Esophagus (tissue), 2 donors: ENCODE measurements around the gene CDYL. TPM values are rescaled to one million over a fixed set of nuclear protein-coding genes. Genes with fewer than 3 reads are reported as not detected.
"Not testable (repeated sequence)": the region's sequence is repeated elsewhere in the genome, so short reads cannot be mapped to it uniquely, and the experiment has no call there.

Source experiments
- H3K27ac ChIP-seq, 2 donors: one replicate each; pipeline ENCODE4 v1.5.1; 2013; ENCODE audit warnings: low read depth in 2 of 2, mild to moderate bottlenecking in 2 of 2, inconsistent platforms in 1 of 2, low read length in 1 of 2, moderate library complexity in 1 of 2
- H3K27me3 ChIP-seq, 2 donors: one replicate each; pipeline ENCODE4 v1.6.1; 2013; ENCODE audit warnings: low read length in 2 of 2, control low read depth in 1 of 2, mild to moderate bottlenecking in 1 of 2; ENCODE audit not compliant: insufficient read depth in 2 of 2, control insufficient read depth in 1 of 2
- H3K36me3 ChIP-seq, 2 donors: one replicate each; pipeline ENCODE4 v1.6.1; 2013; ENCODE audit warnings: low read length in 1 of 2; ENCODE audit not compliant: control insufficient read depth in 2 of 2, insufficient read depth in 2 of 2
- H3K4me1 ChIP-seq, 2 donors: one replicate each; pipeline ENCODE4 v1.6.1; 2013; ENCODE audit warnings: low read length in 1 of 2; ENCODE audit not compliant: control insufficient read depth in 2 of 2, insufficient read depth in 2 of 2
- H3K4me3 ChIP-seq, 2 donors: one replicate each; pipeline ENCODE4 v1.5.1; 2013; ENCODE audit warnings: low read length in 2 of 2, mild to moderate bottlenecking in 2 of 2, low read depth in 1 of 2, moderate library complexity in 1 of 2
- H3K9me3 ChIP-seq, 2 donors: one replicate each; pipeline ENCODE4 v1.6.1; 2013; ENCODE audit warnings: mild to moderate bottlenecking in 2 of 2, low read depth in 1 of 2, low read length in 1 of 2, moderate library complexity in 1 of 2; ENCODE audit not compliant: control insufficient read depth in 2 of 2, insufficient read depth in 1 of 2
- WGBS, 2 donors: extraction: QIAGEN DNeasy Blood & Tissue Kit; methylation state at CpG; one replicate each; pipeline ENCODE4 v1.1.7; 2013; 5-methylcytosine and 5-hydroxymethylcytosine counted together
- polyA plus RNA-seq, 2 donors: library from polyadenylated mRNA; stranded (reverse); fragments of 200-250 nt; gene quantifications; one replicate each; pipeline ENCODE4 v1.2.3, GENCODE V29; 2013
- donor health status: healthy with polysubstance abuse.
- donor health status: Bipolar disorder and iron deficiency.

The CDYL gene
- polyA plus RNA-seq, 2 donors = 9.0 to 10.5 TPM

GRCh38 chr6:4848382-4849068 lies 72.3 kb downstream of the CDYL start:
- H3K36me3 ChIP-seq = no peaks in the 10 kb centered on the region
- H3K27ac ChIP-seq = no peak overlapping the region
- H3K4me1 ChIP-seq = peaks cover 2 to 3% of the 10 kb centered on the region in 2 donors
- H3K9me3 ChIP-seq = no peaks in the 10 kb centered on the region
- WGBS, 2 donors = 66 to 70% methylated on average over 7 of the region's 7 CpGs
- no peaks in the 10 kb centered on the region for H3K27me3 ChIP-seq
- H3K4me3 ChIP-seq = no peak overlapping the region

- Histone ChIP-seq H3K9me3 (no peaks in the 10 kb centered on the region), H3K4me1 (peaks cover 3 to 8% of the 10 kb centered on the region in 2 donors), H3K36me3 (no peaks in the 10 kb centered on the region), H3K27me3 (no peaks in the 10 kb centered on the region), H3K27ac (no peak overlapping the region), H3K4me3 (no peak overlapping the region)
- 61 to 71% methylated on average over 4 of the region's 4 CpGs for WGBS, 2 donors
Observed at GRCh38 chr6:4849226-4850022, 73.2 kb downstream of the CDYL start.

GRCh38 chr6:4851035-4851434 lies 74.8 kb downstream of the CDYL start:
- WGBS, 2 donors = 93 to 96% methylated on average over 4 of the region's 4 CpGs
- Histone ChIP-seq H3K4me1 (peaks cover 3 to 8% of the 10 kb centered on the region in 2 donors), H3K27me3 (no peaks in the 10 kb centered on the region), H3K9me3 (no peaks in the 10 kb centered on the region), H3K36me3 (no peaks in the 10 kb centered on the region), H3K4me3 (no peak overlapping the region), H3K27ac (no peak overlapping the region)

GRCh38 chr6:4852186-4852585 lies 76.0 kb downstream of the CDYL start:
- H3K27ac ChIP-seq, H3K9me3 ChIP-seq, H3K36me3 ChIP-seq, H3K4me1 ChIP-seq, H3K4me3 ChIP-seq, H3K27me3 ChIP-seq: not testable (repeated sequence)
- 83 to 89% methylated on average over 1 of the region's 1 CpG for WGBS, 2 donors

DNA sequence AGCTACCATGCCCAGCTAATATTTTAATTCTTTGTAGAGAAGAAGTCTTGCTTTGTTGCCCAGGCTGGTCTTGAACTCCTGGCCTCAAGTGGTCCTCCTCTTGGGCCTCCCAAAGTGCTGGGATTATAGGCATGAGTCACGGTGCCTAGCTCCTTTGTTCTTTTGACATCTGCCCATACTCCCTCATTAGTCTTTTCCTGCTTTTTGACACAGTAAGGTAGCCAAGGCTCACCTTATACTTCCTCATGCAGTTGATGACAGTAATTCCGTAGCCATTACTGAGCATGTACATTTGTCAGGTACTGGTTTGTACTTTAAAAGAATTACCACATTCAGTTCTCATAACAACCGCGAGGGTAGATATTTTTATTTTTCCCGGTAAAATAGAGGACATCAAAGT lies 76.7 kb downstream of the CDYL start:
- WGBS, 2 donors = 89 to 93% methylated on average over 5 of the region's 5 CpGs
- peaks cover 3 to 6% of the 10 kb centered on the region in 2 donors for H3K4me1 ChIP-seq
- no peak overlapping the region for H3K4me3 ChIP-seq
- H3K27ac ChIP-seq = no peak overlapping the region
- H3K36me3 ChIP-seq = no peaks in the 10 kb centered on the region
- no peaks in the 10 kb centered on the region for H3K27me3 ChIP-seq
- H3K9me3 ChIP-seq = no peaks in the 10 kb centered on the region

- H3K4me3 ChIP-seq = no peak overlapping the region
- 82 to 83% methylated on average over 4 of the region's 4 CpGs for WGBS, 2 donors
- H3K4me1 ChIP-seq = peaks cover 3 to 7% of the 10 kb centered on the region in 2 donors
- H3K9me3 ChIP-seq = no peaks in the 10 kb centered on the region
- no peaks in the 10 kb centered on the region for H3K36me3 ChIP-seq
- H3K27ac ChIP-seq = no peak overlapping the region
- no peaks in the 10 kb centered on the region for H3K27me3 ChIP-seq
Observed at GRCh38 chr6:4853349-4853748, 77.1 kb downstream of the CDYL start.

DNA sequence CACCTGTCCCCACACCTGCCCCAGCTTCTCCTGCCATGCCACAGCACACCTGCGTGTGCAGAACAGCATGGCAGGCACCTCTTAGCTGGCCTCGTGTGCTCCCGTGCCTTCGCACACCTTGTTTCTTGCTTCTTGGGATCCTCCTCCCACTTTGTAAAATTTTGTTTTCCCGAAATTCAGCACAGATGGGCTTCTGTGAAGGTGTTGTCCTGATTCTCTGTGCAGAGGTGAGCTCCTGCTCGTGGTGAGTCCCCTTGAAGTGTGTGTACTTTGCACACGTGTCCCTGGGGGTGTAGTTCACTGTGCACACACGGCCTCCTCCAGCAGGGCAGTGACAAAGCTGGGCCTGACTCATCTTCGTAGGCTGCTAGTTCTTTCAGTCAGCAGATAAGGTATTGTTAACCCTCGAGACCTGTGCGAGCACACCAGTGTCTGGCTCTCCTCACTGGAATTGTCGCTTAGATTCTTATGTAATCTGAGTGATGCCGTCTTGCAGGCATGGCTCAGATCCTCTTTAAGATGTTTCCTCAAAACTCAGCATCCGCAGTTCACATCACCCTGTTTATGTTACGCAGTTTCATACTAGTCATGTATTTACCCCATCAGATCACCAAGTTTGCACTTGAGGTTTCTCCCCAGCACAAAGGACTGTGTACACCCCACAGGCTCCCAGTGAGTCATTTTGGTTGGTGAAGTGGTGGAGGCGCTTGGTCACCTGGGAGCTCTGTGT lies 77.7 kb downstream of the CDYL start:
- H3K9me3 ChIP-seq = no peaks in the 10 kb centered on the region
- H3K4me1 ChIP-seq = peaks cover 3 to 8% of the 10 kb centered on the region in 2 donors
- no peaks in the 10 kb centered on the region for H3K27me3 ChIP-seq
- H3K4me3 ChIP-seq = no peak overlapping the region
- H3K36me3 ChIP-seq = no peaks in the 10 kb centered on the region
- no peak overlapping the region for H3K27ac ChIP-seq
- 79 to 81% methylated on average over 16 of the region's 16 CpGs for WGBS, 2 donors

DNA sequence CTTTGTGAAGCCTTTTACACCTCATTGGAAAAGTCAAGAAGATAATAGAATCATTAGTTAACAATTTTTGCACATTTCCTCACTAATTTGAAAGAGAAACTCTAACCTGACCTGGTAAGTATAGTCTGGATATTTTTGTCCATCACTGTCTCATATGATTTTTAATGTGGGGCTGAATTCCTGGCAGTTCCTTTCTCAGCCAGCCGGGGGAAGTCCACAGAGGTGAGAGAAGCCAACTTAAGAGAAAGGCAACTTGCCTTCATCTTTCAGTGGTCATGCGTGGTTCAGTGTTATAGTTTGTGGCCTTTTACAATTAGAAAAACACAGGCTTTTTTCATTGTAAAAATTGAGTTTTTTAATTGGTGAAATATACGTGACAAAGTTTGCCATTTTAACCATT lies 80.6 kb downstream of the CDYL start:
- Histone ChIP-seq H3K9me3 (no peaks in the 10 kb centered on the region), H3K4me1 (peaks cover 3 to 13% of the 10 kb centered on the region in 2 donors)
- 95% methylated on average over 3 of the region's 3 CpGs for WGBS, 2 donors

GRCh38 chr6:4858194-4859015 lies 82.2 kb downstream of the CDYL start:
- Histone ChIP-seq H3K4me3 (no peak overlapping the region), H3K9me3 (no peaks in the 10 kb centered on the region), H3K27me3 (no peaks in the 10 kb centered on the region), H3K4me1 (peaks cover 0 to 13% of the 10 kb centered on the region in 2 donors), H3K27ac (peak overlapping the region; percentile 25 to 66), H3K36me3 (no peaks in the 10 kb centered on the region)
- 54% methylated on average over 8 of the region's 8 CpGs for WGBS, 2 donors

More for the DNA sequence above, 80.6 kb downstream of the CDYL start:
- no peaks in the 10 kb centered on the region for H3K36me3 ChIP-seq
- H3K4me3 ChIP-seq = no peak overlapping the region
- no peaks in the 10 kb centered on the region for H3K27me3 ChIP-seq
- no peak overlapping the region for H3K27ac ChIP-seq
